AG09319 (cell line): ENCODE results near the gene CCDC174.

Source experiments
- DNase-seq: peaks from one replicate; pipeline ENCODE4 v3.0.0-alpha.2; 2010; ENCODE audit warnings: low read depth; ENCODE audit errors: extremely low read depth
- CTCF ChIP-seq: IDR thresholded peaks from 2 replicates; pipeline ENCODE4 v1.5.1; 2011; ENCODE audit warnings: low read depth, mild to moderate bottlenecking, inconsistent platforms, low read length, moderate library complexity

Gene CCDC174

DNA sequence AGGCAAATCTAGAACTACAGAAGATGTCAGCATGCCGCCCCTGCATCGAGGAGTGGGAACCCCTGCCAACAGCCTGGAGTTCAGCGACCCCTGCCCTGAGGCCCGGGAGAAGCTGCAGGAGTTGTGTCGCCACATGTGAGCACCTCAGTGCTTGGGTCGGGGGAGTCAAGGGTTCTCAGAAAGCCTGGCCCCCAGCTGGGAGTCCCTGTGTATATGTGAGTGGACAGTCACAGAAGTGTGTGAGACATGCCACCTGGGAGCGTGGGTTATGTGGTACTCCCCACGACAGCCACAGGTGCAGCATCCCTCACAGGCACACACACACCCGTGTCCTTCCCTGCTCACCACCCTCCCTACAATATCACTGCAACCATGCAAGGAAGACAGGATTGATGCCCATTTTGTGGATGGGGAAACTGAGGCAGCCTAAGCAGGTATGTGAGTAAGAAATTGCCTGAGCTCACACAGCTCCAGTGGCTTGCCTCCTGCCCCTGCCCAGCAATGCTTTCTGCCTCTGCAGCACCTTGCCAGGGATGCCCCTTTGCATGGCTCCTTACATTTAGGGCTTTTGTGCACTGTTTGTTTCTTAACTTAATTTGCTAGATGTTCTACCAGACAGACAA is 51.7 kb downstream of the CCDC174 start:
- TF ChIP-seq CTCF = no peak
- DNase-seq = no peak

DNA sequence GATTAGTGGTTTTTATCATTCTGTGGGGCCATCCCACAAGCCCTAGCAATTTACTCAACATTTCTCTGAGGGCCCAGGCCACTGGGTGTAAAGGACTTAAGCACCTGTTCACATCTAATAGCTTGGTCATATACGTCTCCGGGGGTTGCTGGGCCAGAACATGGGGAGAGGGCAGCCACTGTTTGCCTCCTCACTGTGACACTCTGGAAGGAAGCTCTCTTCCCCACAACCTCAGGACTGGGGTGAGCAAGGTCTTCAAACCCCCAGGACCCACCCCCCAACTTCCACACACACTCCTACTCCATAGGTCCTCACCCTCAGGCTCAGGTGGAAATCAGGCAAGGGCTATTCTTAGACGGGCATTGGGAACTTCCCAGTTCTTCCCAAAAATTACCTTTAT is 52.2 kb downstream of the CCDC174 start:
- DNase-seq = no peak
- TF ChIP-seq CTCF = no peak

GRCh38 chr3:14706096-14706495 is 54.5 kb downstream of the CCDC174 start:
- TF ChIP-seq CTCF = no peak
- DNase-seq = no peak

GRCh38 chr3:14716591-14716990 is 65.0 kb downstream of the CCDC174 start:
- TF ChIP-seq CTCF = no peak
- DNase-seq = no peak

- TF ChIP-seq CTCF = no peak
- DNase-seq = no peak
Measured at GRCh38 chr3:14717307-14717706, 65.7 kb downstream of the CCDC174 start.

DNA sequence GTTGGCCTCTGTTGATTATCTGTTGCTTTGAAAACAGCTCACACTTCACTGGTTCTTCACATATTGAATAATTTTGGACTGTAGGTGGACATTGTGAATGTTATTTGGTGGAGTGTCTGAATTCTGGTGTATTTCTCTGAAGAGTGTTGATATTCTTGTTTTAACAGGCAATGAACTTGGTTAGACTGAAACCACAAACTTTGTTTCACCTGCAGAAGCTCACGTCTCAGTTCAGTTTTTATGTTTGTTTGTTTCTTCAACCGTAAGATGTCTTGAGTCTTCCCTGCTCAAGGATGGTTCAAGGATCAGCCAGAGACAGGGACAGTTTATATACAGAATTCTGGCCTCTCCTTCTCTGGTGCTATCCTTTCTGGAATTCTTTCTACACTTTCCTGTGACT is 67.0 kb downstream of the CCDC174 start:
- DNase-seq = no peak
- no peak for TF ChIP-seq CTCF

- DNase-seq = no peak
- TF ChIP-seq CTCF = no peak
Measured at GRCh38 chr3:14719006-14719405, 67.4 kb downstream of the CCDC174 start.
